Tibial nerve (tissue), 4 donors: ENCODE measurements around the gene LMBR1.

Source experiments
- EP300 ChIP-seq, 2 donors: sonication (generic); formaldehyde crosslinking; IDR thresholded peaks; one replicate each; pipeline ENCODE4 v1.6.1; 2017; ENCODE audit warnings: antibody characterized with exemption in 2 of 2, mild to moderate bottlenecking in 1 of 2
- POLR2A ChIP-seq, 2 donors: fragments of 450-650 bp; IDR thresholded peaks; one replicate each; pipeline ENCODE4 v1.6.1; 2017; ENCODE audit warnings: antibody characterized with exemption in 2 of 2, mild to moderate bottlenecking in 2 of 2, moderate library complexity in 2 of 2
- TF ChIP-seq, protein P1 (sequence below), 5 experiments: fragments of 200-600 bp in 3 of 5; fragments of 450-650 bp in 2 of 5; sonication (generic) in 3 of 5; IDR thresholded peaks; one replicate each; pipeline ENCODE4 v1.5.1; 2016 to 2019; ENCODE audit warnings: antibody characterized with exemption in 5 of 5, mild to moderate bottlenecking in 3 of 5, moderate library complexity in 2 of 5

DNA sequence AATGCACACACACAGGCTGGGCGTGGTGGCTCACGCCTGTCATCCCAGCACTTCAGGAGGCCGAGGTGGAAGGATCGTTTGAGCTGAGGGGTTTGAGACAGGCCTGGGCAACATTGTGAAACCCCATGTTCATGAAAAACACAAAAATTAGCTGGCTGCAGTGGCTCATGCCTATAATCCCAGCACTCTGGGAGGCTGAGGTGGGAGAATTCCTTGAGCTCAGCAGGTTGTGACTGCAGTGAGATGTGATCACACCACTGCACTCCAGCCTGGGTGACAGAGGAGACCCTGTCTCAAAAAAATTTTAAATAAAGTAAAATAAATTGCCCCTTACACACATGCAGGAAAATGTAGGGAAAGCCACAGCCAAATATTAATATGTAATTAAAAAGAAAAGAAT is 208.3 kb downstream of the LMBR1 start:
- TF ChIP-seq, protein P1, sequence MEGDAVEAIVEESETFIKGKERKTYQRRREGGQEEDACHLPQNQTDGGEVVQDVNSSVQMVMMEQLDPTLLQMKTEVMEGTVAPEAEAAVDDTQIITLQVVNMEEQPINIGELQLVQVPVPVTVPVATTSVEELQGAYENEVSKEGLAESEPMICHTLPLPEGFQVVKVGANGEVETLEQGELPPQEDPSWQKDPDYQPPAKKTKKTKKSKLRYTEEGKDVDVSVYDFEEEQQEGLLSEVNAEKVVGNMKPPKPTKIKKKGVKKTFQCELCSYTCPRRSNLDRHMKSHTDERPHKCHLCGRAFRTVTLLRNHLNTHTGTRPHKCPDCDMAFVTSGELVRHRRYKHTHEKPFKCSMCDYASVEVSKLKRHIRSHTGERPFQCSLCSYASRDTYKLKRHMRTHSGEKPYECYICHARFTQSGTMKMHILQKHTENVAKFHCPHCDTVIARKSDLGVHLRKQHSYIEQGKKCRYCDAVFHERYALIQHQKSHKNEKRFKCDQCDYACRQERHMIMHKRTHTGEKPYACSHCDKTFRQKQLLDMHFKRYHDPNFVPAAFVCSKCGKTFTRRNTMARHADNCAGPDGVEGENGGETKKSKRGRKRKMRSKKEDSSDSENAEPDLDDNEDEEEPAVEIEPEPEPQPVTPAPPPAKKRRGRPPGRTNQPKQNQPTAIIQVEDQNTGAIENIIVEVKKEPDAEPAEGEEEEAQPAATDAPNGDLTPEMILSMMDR (IDR thresholded peaks at IDR 0.05) = no peak
- TF ChIP-seq POLR2A (IDR thresholded peaks at IDR 0.05) = no peak
- TF ChIP-seq EP300 (IDR thresholded peaks at IDR 0.05) = no peak
